Stimulated activated CD8-positive, alpha-beta memory T cell treated with anti-CD3 and anti-CD28 coated beads, Interleukin-2, amount 100 ng/mL, for 48 hours (primary cell): ENCODE measurements around the gene ETV3.
A peak's percentile ranks its signal among the peaks of the same experiment; 100 is the strongest.

Source experiments
- DNase-seq, 2 donors: peaks; one replicate each; pipeline ENCODE4 v3.0.0-alpha.2; 2020; ENCODE audit warnings: low read depth in 2 of 2

The ETV3 gene

GRCh38 chr1:157091186-157091585 is 47.0 kb downstream of the ETV3 start:
- no peak for DNase-seq

GRCh38 chr1:157090771-157091170 is 47.4 kb downstream of the ETV3 start:
- DNase-seq = no peak

- DNase-seq = peak; percentile 81 to 83
Observed at GRCh38 chr1:157090196-157090647, 48.0 kb downstream of the ETV3 start.

GRCh38 chr1:157089789-157090188 is 48.4 kb downstream of the ETV3 start:
- no peak for DNase-seq

GRCh38 chr1:157088607-157089006 is 49.6 kb downstream of the ETV3 start:
- no peak for DNase-seq

- no peak for DNase-seq
Observed at GRCh38 chr1:157087030-157087429, 51.2 kb downstream of the ETV3 start.

- no peak for DNase-seq
Observed at GRCh38 chr1:157086299-157086698, 51.9 kb downstream of the ETV3 start.

GRCh38 chr1:157085421-157085820 is 52.8 kb downstream of the ETV3 start:
- DNase-seq = no peak

- DNase-seq = no peak
Observed at GRCh38 chr1:157084720-157085119, 53.5 kb downstream of the ETV3 start.

GRCh38 chr1:157081707-157082106 is 56.5 kb downstream of the ETV3 start:
- no peak for DNase-seq

- no peak for DNase-seq
Observed at GRCh38 chr1:157080714-157081113, 57.5 kb downstream of the ETV3 start.

- no peak for DNase-seq
Observed at GRCh38 chr1:157077394-157077793, 60.8 kb downstream of the ETV3 start.

- DNase-seq = peak in 1 of 2 donors; percentile 28
Observed at GRCh38 chr1:157073944-157074685, 64.1 kb downstream of the ETV3 start.
